GM21786 (cell line): Measurements from ENCODE around the gene AMZ2.

Source experiments
- ATAC-seq: cut with Tn5 transposase; IDR thresholded peaks from one replicate; pipeline ENCODE4 v1.9.1; 2021; ENCODE audit not compliant: unreplicated experiment

The AMZ2 gene

GRCh38 chr17:68289936-68290267, 42.1 kb downstream of the AMZ2 start:
- no peak for ATAC-seq

GRCh38 chr17:68290268-68290954, 42.6 kb downstream of the AMZ2 start:
- no peak for ATAC-seq

- ATAC-seq = peak; percentile 42
Measured at GRCh38 chr17:68290955-68291835, 43.4 kb downstream of the AMZ2 start, which contains the start of the genes ARSG and SLC16A6. ARSG (plus strand) TSS chr17:68291495; CDS start chr17:68307494, 15,999 bp downstream. SLC16A6 (minus strand) TSS chr17:68291127; CDS start chr17:68278320, 12,807 bp downstream.

GRCh38 chr17:68291836-68292688, 44.2 kb downstream of the AMZ2 start:
- peak; percentile 53 for ATAC-seq

- ATAC-seq = no peak
Measured at GRCh38 chr17:68292689-68293040, 44.8 kb downstream of the AMZ2 start.

- ATAC-seq = no peak
Measured at GRCh38 chr17:68293490-68294195, 45.8 kb downstream of the AMZ2 start.

GRCh38 chr17:68294196-68294555, 46.3 kb downstream of the AMZ2 start:
- no peak for ATAC-seq

GRCh38 chr17:68294617-68295016, 46.8 kb downstream of the AMZ2 start:
- ATAC-seq = no peak

- ATAC-seq = no peak
Measured at GRCh38 chr17:68295086-68295485, 47.2 kb downstream of the AMZ2 start.

GRCh38 chr17:68296217-68297191, 48.7 kb downstream of the AMZ2 start:
- ATAC-seq = no peak

- no peak for ATAC-seq
Measured at GRCh38 chr17:68297195-68297594, 49.4 kb downstream of the AMZ2 start.

GRCh38 chr17:68298601-68299000, 50.8 kb downstream of the AMZ2 start:
- no peak for ATAC-seq

- ATAC-seq = no peak
Measured at GRCh38 chr17:68299817-68300216, 52.0 kb downstream of the AMZ2 start.

- ATAC-seq = no peak
Measured at GRCh38 chr17:68301438-68301959, 53.7 kb downstream of the AMZ2 start.

- no peak for ATAC-seq
Measured at GRCh38 chr17:68302066-68302564, 54.3 kb downstream of the AMZ2 start.

- no peak for ATAC-seq
Measured at GRCh38 chr17:68302666-68303065, 54.8 kb downstream of the AMZ2 start.

GRCh38 chr17:68304706-68305105, 56.9 kb downstream of the AMZ2 start:
- no peak for ATAC-seq

GRCh38 chr17:68305142-68305541, 57.3 kb downstream of the AMZ2 start:
- no peak for ATAC-seq
